Measurements from ENCODE around the gene EBF3. TPM values are rescaled to one million over a fixed set of nuclear protein-coding genes. Genes with fewer than 3 reads are reported as not detected.

EBF3 gene
- total and polyA plus RNA-seq, 9 of the 15 experiments (the other 6 are each of a cell fraction or from before 2014, with no cell fraction given), result not detected

DNA sequence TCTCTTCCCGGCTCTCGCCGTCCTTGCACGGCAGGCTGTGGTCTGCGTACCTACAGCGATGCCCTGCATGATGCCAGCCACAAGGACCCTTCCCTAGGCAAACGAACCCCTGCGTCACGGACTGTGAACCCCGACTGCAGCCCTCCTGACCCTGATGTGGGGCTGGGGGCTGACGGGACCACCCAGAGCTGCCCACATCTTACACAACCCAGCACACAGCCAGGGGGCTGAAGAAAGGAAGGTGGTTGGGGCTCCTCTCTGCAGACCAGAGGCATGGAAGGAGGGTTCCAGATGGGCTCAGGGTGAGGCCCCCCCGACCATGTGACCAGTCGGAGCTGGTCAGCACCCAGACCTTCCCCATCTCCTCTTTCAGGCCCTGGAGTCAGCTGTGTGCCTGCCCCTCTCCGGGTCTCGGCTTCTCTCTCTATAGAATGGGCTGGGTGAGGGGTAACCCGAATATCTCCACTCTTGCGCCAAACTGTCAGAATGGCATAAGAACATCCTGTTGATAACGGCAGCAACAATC is 41.4 kb downstream of the EBF3 start:
- POLR2A ChIA-PET, result no interaction called here
- Histone ChIP-seq H3K4me2 (ENCODE audit: insufficient read depth, low read length) (no peak overlapping the region), H3K27me3 (ENCODE audit: control insufficient read depth in 2 of 2, insufficient read depth in 2 of 2, low read length in 2 of 2) (peaks cover 0 to 30% of the 10 kb centered on the region in 2 experiments; a peak in 2 of 5 replicates), H2AFZ (ENCODE audit: low read depth, low read length) (no peak overlapping the region), H3K9me3 (replicated peaks; ENCODE audit: control insufficient read depth, insufficient read depth, low read depth, low read length) (no peaks in the 10 kb centered on the region), H3K4me3 (no peak overlapping the region), H3K27ac (ENCODE audit: extremely low read depth, low read depth, low read length) (no peak overlapping the region), H3K9me1 (ENCODE audit: control insufficient read depth, insufficient read depth, low read length) (no peaks in the 10 kb centered on the region), H4K20me1 (replicated peaks; ENCODE audit: control insufficient read depth, insufficient read depth, low read length) (no peaks in the 10 kb centered on the region), H3K4me1 (replicated peaks in 1 of 2; ENCODE audit: control insufficient read depth in 2 of 2, insufficient read depth in 2 of 2, low read length in 2 of 2) (no peaks in the 10 kb centered on the region), H3K79me2 (ENCODE audit: control insufficient read depth, insufficient read depth, low read length) (no peaks in the 10 kb centered on the region), H3K36me3 (ENCODE audit: control insufficient read depth, insufficient read depth, low read length) (no peaks in the 10 kb centered on the region), H3K9ac (ENCODE audit: insufficient read depth in 1 of 2, low read depth in 2 of 2, low read length in 2 of 2) (no peak overlapping the region)
- CTCF ChIA-PET (ENCODE audit: low intra/inter-chr PET ratio), result no interaction called here
- intact Hi-C loops (cut with micrococcal nuclease), result no loop called here
- in situ Hi-C loops (cut with MboI), result no loop called here
- DNase-seq (ENCODE audit: extremely low read depth in 1 of 4, low spot score in 3 of 4) (no peak), ATAC-seq (no peak), FAIRE-seq (no peak)
- WGBS (ENCODE audit: insufficient coverage, low coverage, missing lambda C conversion rate), result 0% methylated on average over 14 of the region's 18 CpGs
- no TSS peak for BruUV-seq (replicated peaks)
- TF ChIP-seq, protein P1, sequence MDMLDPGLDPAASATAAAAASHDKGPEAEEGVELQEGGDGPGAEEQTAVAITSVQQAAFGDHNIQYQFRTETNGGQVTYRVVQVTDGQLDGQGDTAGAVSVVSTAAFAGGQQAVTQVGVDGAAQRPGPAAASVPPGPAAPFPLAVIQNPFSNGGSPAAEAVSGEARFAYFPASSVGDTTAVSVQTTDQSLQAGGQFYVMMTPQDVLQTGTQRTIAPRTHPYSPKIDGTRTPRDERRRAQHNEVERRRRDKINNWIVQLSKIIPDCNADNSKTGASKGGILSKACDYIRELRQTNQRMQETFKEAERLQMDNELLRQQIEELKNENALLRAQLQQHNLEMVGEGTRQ (CRISPR knock-in tag; IDR thresholded peaks at IDR 0.05), result no peak
- TF ChIP-seq, protein P2, sequence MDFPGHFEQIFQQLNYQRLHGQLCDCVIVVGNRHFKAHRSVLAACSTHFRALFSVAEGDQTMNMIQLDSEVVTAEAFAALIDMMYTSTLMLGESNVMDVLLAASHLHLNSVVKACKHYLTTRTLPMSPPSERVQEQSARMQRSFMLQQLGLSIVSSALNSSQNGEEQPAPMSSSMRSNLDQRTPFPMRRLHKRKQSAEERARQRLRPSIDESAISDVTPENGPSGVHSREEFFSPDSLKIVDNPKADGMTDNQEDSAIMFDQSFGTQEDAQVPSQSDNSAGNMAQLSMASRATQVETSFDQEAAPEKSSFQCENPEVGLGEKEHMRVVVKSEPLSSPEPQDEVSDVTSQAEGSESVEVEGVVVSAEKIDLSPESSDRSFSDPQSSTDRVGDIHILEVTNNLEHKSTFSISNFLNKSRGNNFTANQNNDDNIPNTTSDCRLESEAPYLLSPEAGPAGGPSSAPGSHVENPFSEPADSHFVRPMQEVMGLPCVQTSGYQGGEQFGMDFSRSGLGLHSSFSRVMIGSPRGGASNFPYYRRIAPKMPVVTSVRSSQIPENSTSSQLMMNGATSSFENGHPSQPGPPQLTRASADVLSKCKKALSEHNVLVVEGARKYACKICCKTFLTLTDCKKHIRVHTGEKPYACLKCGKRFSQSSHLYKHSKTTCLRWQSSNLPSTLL (IDR thresholded peaks at IDR 0.05), result no peak
- TF ChIP-seq KAT7 (CRISPR knock-in tag; IDR thresholded peaks at IDR 0.05; ENCODE audit: borderline replicate concordance) (no peak), CCAR2 (IDR thresholded peaks at IDR 0.05; ENCODE audit: low read depth, low read length) (no peak), RBM17 (IDR thresholded peaks at IDR 0.05; ENCODE audit: borderline replicate concordance, low read depth, low read length) (no peak), HMGN3 (IDR thresholded peaks at IDR 0.05; ENCODE audit: borderline replicate concordance, extremely low read depth, insufficient read length, low read depth, low read length) (no peak), KLF16 (IDR thresholded peaks at IDR 0.05) (no peak), NEUROD1 (IDR thresholded peaks at IDR 0.05; ENCODE audit: borderline replicate concordance, low read depth, low read length, partially characterized antibody) (no peak), ZNF589 (CRISPR knock-in tag; IDR thresholded peaks at IDR 0.05; ENCODE audit: low read depth) (no peak), SP2 (IDR thresholded peaks at IDR 0.05; ENCODE audit: extremely low read depth, low read depth, low read length, poor library complexity, severe bottlenecking) (no peak), KHSRP (IDR thresholded peaks at IDR 0.05) (no peak), E2F3 (CRISPR knock-in tag; IDR thresholded peaks at IDR 0.05) (no peak), FUS (optimal IDR thresholded peaks at IDR 0.05; ENCODE audit: low read depth, low read length) (no peak), GABPB1 (CRISPR knock-in tag; IDR thresholded peaks at IDR 0.05) (no peak), RBM14 (IDR thresholded peaks at IDR 0.05; ENCODE audit: borderline replicate concordance, insufficient read depth, low read depth, low read length) (no peak), ZKSCAN1 (IDR thresholded peaks at IDR 0.05; ENCODE audit: low read depth, low read length) (no peak), MEF2D (tag; conservative IDR thresholded peaks at IDR 0.05; ENCODE audit: low read depth) (no peak)
- TF ChIP-seq, protein P3, sequence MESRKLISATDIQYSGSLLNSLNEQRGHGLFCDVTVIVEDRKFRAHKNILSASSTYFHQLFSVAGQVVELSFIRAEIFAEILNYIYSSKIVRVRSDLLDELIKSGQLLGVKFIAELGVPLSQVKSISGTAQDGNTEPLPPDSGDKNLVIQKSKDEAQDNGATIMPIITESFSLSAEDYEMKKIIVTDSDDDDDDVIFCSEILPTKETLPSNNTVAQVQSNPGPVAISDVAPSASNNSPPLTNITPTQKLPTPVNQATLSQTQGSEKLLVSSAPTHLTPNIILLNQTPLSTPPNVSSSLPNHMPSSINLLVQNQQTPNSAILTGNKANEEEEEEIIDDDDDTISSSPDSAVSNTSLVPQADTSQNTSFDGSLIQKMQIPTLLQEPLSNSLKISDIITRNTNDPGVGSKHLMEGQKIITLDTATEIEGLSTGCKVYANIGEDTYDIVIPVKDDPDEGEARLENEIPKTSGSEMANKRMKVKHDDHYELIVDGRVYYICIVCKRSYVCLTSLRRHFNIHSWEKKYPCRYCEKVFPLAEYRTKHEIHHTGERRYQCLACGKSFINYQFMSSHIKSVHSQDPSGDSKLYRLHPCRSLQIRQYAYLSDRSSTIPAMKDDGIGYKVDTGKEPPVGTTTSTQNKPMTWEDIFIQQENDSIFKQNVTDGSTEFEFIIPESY (CRISPR knock-in tag; IDR thresholded peaks at IDR 0.05), result no peak
